Measurements from ENCODE around the gene ELF5. TPM values are rescaled to one million over a fixed set of nuclear protein-coding genes. Genes with fewer than 3 reads are reported as not detected.
A peak's percentile ranks its signal among the peaks of the same experiment; 100 is the strongest.

Gene ELF5
- polyA plus RNA-seq, 1 donor from 2014 or later, result not detected

DNA sequence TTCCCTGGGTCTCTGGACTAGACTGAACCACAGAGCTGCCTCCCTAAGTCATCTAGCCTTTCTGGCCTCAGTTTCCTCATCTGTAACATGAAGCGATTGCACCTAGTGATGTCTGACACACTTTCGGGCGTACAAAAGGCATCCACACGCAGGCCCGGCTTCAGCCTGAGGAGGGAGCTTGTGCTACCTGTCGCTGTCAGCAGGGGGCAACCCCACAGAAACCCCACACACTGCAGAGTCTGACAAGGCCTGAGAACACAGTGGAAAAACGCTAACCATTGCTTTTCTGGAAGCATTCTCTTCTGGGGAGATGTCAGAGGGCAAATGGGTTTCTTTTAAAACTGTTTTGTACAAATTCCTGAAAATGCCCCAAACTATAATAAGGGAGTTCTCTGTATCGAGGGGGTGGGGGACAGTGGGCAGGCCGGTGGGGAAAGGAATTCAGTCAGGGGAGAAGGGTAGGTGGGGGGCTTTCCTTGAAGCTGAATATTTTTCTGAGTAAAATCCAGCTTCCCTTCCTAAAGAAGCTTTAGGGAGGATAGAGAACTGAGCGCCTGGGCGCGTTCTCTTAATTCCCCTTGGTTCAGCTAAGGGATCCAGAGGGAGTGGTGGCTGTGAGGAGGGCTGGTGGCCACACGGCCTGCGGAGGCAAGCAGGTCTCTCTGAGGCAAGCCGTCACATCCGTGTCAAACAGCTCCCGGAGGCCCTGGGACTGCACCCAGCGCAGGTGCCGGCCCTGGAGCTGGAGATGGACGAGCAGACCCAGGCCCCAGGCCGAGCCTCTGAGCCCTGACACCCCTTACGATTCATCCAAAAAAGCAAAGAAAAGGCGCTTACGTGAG is 533 bp downstream of the ELF5 start:
- Histone ChIP-seq H3K9ac (ENCODE audit: low read length) (no peak overlapping the region), H4K20me1 (ENCODE audit: insufficient read depth) (no peaks in the 10 kb centered on the region), H3K9me3 (ENCODE audit: low read length) (no peaks in the 10 kb centered on the region), H2AFZ (ENCODE audit: low read depth, low read length) (no peak overlapping the region), H3K79me2 (replicated peaks; ENCODE audit: insufficient read depth, low read length) (no peaks in the 10 kb centered on the region), H3F3A (ENCODE audit: insufficient read depth, low read length, poor library complexity, severe bottlenecking) (no peaks in the 10 kb centered on the region), H3K27ac (ENCODE audit: low read length) (no peak overlapping the region), H3K4me3 (ENCODE audit: low read length) (no peak overlapping the region), H3K27me3 (ENCODE audit: insufficient read depth, low read depth, low read length) (no peaks in the 10 kb centered on the region), H3K4me2 (ENCODE audit: low read length) (no peak overlapping the region), H3K9me2 (ENCODE audit: insufficient read depth, low read length) (no peaks in the 10 kb centered on the region), H3K36me3 (ENCODE audit: insufficient read depth, low read length) (no peaks in the 10 kb centered on the region)
- TF ChIP-seq EP300 (conservative IDR thresholded peaks at IDR 0.05; ENCODE audit: poor library complexity, severe bottlenecking), result no peak
- TF ChIP-seq SMC3 (conservative IDR thresholded peaks at IDR 0.05; ENCODE audit: poor library complexity), result no peak
- no peak for TF ChIP-seq RAD21 (conservative IDR thresholded peaks at IDR 0.05)
- TF ChIP-seq TAF1 (IDR thresholded peaks at IDR 0.05; ENCODE audit: low read depth), result no peak
- TF ChIP-seq REST (IDR thresholded peaks at IDR 0.05; ENCODE audit: borderline replicate concordance), result no peak
- TF ChIP-seq, protein P1, sequence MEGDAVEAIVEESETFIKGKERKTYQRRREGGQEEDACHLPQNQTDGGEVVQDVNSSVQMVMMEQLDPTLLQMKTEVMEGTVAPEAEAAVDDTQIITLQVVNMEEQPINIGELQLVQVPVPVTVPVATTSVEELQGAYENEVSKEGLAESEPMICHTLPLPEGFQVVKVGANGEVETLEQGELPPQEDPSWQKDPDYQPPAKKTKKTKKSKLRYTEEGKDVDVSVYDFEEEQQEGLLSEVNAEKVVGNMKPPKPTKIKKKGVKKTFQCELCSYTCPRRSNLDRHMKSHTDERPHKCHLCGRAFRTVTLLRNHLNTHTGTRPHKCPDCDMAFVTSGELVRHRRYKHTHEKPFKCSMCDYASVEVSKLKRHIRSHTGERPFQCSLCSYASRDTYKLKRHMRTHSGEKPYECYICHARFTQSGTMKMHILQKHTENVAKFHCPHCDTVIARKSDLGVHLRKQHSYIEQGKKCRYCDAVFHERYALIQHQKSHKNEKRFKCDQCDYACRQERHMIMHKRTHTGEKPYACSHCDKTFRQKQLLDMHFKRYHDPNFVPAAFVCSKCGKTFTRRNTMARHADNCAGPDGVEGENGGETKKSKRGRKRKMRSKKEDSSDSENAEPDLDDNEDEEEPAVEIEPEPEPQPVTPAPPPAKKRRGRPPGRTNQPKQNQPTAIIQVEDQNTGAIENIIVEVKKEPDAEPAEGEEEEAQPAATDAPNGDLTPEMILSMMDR (IDR thresholded peaks at IDR 0.05; ENCODE audit: poor library complexity, severe bottlenecking), result peak; percentile 24
- no peak for TF ChIP-seq MXI1 (conservative IDR thresholded peaks at IDR 0.05; ENCODE audit: poor library complexity, severe bottlenecking)

DNA sequence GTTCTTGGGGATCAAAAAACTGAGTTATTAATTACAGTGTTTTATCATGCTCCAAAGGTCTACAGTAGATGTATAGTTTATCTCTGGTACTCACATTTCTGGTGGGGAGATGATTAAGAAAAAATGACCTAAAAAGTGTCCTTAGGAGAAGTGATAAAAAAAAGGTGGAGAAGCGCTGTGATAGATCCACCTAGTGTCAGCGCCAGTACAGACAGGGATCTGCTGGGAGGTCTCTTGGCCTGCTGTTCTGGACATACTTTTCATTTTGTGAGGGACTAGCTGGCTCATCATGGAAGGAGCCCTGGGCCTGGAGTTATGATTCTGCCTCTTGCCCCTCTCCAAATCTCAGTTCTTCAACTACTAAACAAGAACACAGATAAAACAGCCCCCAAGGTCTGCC is 2.9 kb downstream of the ELF5 start:
- Histone ChIP-seq H2AFZ (ENCODE audit: low read depth, low read length) (no peak overlapping the region), H3F3A (ENCODE audit: insufficient read depth, low read length, poor library complexity, severe bottlenecking) (no peaks in the 10 kb centered on the region), H3K9me3 (ENCODE audit: low read length) (no peaks in the 10 kb centered on the region), H3K79me2 (replicated peaks; ENCODE audit: insufficient read depth, low read length) (no peaks in the 10 kb centered on the region), H3K9ac (ENCODE audit: low read length) (no peak overlapping the region), H3K4me2 (ENCODE audit: low read length) (no peak overlapping the region), H4K20me1 (ENCODE audit: insufficient read depth) (no peaks in the 10 kb centered on the region), H3K4me3 (ENCODE audit: low read length) (no peak overlapping the region), H3K36me3 (ENCODE audit: insufficient read depth, low read length) (no peaks in the 10 kb centered on the region), H3K27ac (ENCODE audit: low read length) (no peak overlapping the region), H3K27me3 (ENCODE audit: insufficient read depth, low read depth, low read length) (no peaks in the 10 kb centered on the region), H3K9me2 (ENCODE audit: insufficient read depth, low read length) (no peaks in the 10 kb centered on the region)
- TF ChIP-seq REST (IDR thresholded peaks at IDR 0.05; ENCODE audit: borderline replicate concordance), result no peak
- no peak for TF ChIP-seq SMC3 (conservative IDR thresholded peaks at IDR 0.05; ENCODE audit: poor library complexity)
- TF ChIP-seq EZH2 (IDR thresholded peaks at IDR 0.05; ENCODE audit: borderline replicate concordance, insufficient read depth, low read length, poor library complexity, severe bottlenecking), result no peak
- TF ChIP-seq RAD21 (conservative IDR thresholded peaks at IDR 0.05), result no peak
- TF ChIP-seq, protein P1 (IDR thresholded peaks at IDR 0.05; ENCODE audit: poor library complexity, severe bottlenecking), result no peak
- no peak for TF ChIP-seq MXI1 (conservative IDR thresholded peaks at IDR 0.05; ENCODE audit: poor library complexity, severe bottlenecking)
- TF ChIP-seq EP300 (conservative IDR thresholded peaks at IDR 0.05; ENCODE audit: poor library complexity, severe bottlenecking), result no peak
- no peak for TF ChIP-seq TAF1 (IDR thresholded peaks at IDR 0.05; ENCODE audit: low read depth)
- no peak for TF ChIP-seq POLR2AphosphoS5 (IDR thresholded peaks at IDR 0.05)

Measured in neural cell (in vitro differentiated cells).